ENCODE results near the gene FKBP1C.
"Not testable (repeated sequence)": the region's sequence is repeated elsewhere in the genome, so short reads cannot be mapped to it uniquely, and the experiment has no call there.

The FKBP1C gene

GRCh38 chr6:63211343-63211742, at the start of gene FKBP1C:
Gene FKBP1C, plus strand, starts transcription at chr6:63211469.
- not testable (repeated sequence) for DNase-seq (ENCODE audit: low read depth)

DNA sequence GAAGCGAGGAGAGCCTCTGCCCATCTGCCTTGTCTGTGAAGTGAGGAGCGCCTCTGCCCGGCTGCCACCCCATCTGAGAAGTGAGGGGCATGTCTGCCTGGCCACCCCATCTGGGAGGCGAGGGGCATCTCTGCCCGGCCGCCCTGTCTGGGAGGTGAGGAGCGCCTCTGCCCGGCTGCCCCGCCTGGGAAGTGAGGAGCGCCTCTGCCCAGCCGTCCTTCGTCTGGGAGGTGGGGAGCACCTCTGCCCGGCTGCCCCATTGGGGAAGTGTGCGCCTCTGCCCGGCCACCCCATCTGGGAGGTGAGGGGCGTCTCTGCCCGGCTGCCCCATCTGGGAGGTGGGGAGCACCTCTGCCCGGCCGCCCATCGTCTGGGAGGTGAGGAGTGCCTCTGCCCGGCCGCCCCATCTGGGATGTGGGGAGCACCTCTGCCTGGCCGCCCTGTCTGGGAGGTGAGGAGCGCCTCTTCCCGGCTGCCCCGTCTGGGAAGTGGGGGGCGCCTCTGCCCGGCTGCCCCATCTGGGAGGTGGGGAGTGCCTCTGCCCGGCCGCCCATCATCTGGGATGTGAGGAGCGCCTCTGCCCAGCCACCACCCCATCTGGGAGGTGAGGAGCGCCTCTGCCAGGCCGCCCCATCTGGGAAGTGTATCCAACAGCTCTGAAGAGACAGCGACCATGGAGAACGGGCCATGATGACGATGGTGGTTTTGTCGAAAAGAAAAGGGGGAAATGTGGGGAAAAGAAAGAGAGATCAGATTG, 47.0 kb upstream of the FKBP1C start:
- DNase-seq (ENCODE audit: low read depth) = not testable (repeated sequence)

DNA sequence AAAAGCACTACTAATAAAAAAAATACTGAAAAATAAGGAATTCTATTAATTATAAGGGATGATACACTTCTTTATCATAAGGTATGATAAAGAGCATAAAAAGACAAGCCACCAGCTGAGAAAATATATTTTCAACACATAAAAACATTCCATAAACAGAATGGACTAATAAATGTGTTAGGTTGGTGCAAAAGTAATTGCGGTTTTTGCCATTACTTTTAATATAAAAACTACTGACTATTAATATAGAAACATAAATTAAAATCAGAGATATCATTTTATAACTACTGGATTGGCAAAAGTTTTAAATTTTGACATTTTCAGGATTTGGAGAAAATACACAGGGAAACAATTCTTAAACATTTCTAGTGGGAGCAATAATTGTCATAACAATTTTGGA, 37.1 kb upstream of the FKBP1C start:
- no peak for DNase-seq (ENCODE audit: low read depth)

GRCh38 chr6:63176181-63176580, 35.1 kb upstream of the FKBP1C start:
- no peak for DNase-seq (ENCODE audit: low read depth)

DNA sequence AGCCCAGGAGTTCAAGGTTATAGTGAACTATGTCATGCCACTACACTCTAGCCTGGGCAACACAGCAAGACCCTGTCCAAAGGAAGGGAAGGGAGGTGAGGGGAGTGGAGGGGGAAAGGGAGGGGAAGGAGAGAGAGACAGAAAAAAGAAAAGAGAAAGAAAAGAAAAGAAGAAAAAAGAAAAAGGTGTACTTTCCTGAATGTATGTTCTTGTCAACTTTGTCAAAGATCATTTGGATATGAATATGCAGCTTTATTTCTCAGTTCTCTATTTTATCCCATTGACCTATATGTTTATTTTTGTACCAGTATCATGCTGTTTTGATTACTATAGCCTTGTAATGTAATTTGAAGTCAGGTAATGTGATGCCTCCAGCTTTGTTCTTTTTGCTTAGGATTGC, 30.9 kb upstream of the FKBP1C start:
- DNase-seq (ENCODE audit: low read depth) = no peak

GRCh38 chr6:63186970-63187369, 24.3 kb upstream of the FKBP1C start:
- DNase-seq (ENCODE audit: low read depth) = no peak

DNA sequence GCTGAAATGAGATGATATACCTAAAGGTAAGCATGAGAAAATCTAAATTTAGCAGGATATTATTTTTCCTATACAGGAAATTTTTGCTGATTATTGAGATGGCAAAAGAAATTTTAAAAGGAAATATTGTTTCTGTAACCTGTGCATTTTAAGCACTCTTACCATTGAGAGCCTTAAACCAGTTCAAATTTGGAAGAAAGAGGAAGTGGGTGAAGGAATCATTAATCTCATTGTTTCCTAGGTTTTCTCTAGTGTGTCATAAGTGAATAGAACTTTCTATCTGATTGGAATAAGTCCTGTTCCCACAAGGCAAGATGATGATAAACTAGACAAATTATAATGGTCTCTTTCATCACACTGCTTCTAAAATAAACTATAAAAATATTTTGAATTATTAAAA, 22.4 kb upstream of the FKBP1C start:
- no peak for DNase-seq (ENCODE audit: low read depth)

DNA sequence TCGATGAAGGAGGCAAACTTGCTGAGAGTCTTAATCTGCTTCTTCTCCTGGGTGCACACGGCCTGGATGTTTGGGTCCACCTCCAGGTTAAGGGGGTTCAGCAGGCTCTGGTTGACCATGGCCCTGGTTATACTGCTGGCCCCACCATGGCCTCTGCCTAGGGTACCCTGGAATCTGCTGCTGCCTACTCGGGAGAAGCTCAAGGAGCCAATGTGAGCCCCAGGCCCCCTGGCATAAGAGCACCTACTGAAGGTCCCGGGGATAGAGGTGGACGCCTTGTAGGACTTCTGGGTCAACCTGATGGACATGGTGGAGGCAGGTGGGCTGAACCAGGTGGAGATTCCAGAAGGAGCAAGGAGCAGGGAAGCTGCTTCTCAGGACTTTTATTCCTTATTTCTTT, 17.9 kb upstream of the FKBP1C start:
- no peak for DNase-seq (ENCODE audit: low read depth)

DNA sequence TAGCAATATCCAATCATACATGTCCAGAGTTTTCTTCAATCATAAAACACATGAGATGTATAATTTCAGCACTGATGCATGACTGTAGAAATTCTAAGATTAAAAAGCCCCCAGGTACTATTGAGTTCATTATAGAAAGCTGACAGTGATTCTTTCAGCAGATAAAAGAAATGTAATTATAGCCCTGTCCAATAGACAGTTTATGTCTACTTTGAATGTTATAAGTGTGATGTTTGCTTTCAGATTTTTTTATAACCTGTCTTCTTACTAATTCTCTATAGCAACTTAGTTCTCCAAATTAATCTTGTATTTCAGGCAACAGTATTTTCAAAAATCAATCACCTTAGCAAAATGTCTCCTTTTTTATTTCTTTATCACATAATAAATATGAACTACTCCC, 13.5 kb upstream of the FKBP1C start:
- DNase-seq (ENCODE audit: low read depth) = no peak

GRCh38 chr6:63213325-63213724, 2.1 kb downstream of the FKBP1C start:
- no peak for DNase-seq (ENCODE audit: low read depth)

GRCh38 chr6:63214816-63215215, 3.5 kb downstream of the FKBP1C start:
- no peak for DNase-seq (ENCODE audit: low read depth)

DNA sequence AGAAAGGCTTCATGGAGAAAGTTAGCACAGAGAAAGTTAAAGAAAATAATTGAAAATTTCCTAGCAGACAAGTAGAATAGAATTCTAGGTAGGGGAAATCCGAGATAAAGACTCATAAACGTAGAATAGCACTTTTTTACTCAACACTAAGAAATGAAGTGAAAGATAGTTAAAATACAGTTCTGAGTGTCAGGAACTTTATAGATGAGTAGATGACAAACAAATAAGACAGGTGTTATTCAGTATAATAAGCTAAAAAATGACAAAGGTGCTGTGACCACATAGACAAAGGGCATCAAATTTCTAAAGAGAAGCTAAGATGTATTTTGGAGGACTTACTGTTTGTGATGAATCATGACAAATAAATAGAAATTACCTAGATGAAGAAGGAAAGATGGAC, 12.9 kb downstream of the FKBP1C start:
- DNase-seq (ENCODE audit: low read depth) = no peak

DNA sequence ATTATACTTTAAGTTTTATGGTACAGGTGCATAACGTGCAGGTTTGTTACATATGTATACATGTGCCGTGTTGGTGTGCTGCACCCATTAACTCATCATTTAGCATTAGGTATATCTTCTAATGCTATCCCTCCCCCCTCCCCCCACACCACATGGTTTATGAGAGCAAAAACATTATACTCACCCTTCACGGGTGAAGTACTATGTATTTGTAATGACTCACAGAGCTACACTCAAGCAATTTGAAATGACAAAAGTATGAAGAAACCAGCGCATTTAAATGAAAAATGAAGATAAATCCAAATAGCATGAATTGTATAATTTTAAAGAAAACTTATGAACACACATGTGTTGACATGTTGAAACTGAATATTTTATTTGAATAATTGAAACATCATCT, 14.7 kb downstream of the FKBP1C start:
- not testable (repeated sequence) for DNase-seq (ENCODE audit: low read depth)

DNA sequence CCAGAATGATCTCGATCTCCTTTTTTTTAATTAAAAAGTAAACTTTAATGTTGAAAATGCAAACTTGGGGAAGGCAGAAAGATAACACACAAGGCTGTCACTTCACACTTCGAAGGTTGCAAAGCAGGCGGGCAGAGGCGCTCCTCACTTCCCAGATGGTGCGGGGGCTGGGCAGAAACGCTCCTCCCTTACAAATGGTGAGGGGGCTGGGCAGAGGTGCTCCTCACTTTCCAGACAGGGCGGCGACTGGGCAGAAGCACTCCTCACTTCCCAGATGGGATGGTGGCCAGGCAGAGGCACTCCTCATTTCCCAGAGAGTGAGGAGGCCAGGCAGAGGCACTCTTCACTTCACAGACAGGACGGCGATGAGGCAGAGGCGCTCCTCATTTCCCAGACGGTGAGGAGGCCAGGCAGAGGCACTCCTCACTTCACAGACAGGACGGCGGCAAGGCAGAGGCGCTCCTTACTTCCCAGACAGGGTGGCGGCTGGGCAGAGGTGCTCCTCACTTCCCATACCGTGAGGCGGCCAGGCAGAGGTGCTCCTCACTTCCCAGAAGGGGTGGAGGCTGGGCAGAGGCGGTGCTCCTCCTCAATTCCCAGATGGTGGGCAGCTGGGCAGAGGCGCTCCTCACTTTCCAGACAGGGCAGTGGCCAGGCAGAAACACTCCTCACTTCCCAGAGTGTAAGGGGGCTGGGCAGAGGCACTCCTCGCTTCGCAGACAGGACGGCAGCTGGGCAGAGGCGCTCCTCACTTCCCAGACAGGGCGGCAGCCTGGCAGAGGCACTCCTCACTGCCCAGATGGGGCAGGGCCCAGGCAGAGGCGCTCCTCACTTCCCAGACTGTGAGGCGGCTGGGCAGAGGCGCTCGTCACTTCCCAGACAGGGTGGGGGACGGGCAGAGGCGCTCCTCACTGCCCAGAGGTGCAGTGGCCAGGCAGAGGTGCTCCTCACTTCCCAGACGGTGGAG, 16.9 kb downstream of the FKBP1C start:
- DNase-seq (ENCODE audit: low read depth) = not testable (repeated sequence)

DNA sequence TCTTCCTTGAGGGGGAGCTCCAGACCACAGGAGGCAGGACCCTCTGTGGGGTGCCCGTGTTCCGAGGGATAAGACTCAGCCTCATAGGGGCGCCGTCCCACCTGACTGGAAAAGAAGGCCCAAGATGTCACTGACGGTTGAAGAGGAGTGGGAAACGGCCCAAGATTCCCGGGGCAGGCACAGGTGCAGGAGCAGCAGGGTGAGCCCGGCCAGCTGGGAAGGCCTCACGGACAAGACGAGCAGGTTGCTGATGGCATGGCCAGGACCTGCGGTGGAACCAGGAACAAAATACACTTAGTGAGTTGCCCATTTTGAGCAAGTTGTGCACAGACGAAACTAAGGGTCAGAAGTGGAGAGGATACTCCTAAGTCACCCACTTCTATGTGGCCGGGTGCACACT, 18.8 kb downstream of the FKBP1C start:
- DNase-seq (ENCODE audit: low read depth) = not testable (repeated sequence)

GRCh38 chr6:63230511-63230910, 19.2 kb downstream of the FKBP1C start:
- not testable (repeated sequence) for DNase-seq (ENCODE audit: low read depth)

DNA sequence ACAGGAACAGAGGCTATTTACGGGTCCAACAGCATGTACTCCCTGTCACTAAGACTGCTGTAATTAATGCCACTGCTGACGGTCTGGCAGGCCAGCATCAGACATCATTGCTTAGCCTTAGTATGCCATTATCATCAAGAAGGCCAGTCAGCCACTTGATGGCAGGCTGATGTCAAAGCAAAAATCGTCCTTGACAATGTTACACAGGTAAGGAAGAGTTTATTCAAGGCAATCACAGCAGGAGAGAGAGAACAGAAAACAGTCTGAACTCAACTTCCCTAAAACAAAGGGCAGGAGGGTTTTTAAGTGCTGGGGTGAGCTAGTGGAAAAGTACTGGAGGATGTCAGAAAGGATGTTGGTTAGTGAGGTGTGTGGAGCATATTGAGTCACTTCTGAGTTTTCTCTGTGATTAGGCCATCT, 25.1 kb downstream of the FKBP1C start:
- DNase-seq (ENCODE audit: low read depth) = no peak

DNA sequence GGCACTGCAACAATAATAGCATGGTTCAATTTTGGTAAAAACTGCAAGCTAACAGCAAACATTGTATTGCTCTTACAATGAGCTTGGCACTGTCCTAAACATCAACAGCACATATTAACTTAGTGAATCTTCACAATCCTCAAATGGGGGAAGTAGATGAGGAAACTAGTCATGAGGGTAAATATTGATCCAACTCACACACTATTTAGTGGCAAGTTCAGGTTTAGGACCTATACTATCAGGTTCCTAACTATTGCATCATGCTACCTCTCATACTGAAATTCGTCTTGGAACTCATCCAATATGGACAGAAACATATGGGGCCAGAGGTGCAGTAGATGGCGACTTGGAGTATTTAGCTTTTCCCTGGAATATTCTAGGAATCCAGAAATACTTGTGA, 34.2 kb downstream of the FKBP1C start:
- no peak for DNase-seq (ENCODE audit: low read depth)

DNA sequence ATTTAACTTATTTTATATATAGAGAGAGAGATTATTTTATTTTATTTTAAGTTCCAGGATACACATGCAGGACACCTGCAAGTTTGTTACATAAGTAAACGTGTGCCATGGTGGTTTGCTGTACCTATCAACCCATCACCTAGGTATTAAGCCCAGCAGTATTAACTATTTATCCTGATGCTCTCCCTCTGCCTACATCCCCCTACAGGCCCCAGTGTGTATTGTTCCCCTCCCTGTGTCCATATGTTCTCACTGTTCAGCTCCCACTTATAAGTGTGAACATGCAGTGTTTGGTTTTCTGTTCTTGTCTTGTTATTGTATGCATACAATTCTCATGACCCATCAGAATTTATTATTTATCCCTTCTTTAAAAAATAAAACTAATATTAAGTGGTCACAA, 34.6 kb downstream of the FKBP1C start:
- DNase-seq (ENCODE audit: low read depth) = no peak

- no peak for DNase-seq (ENCODE audit: low read depth)
These were observed 35.3 kb downstream of the FKBP1C start for GRCh38 chr6:63246581-63246980.

- no peak for DNase-seq (ENCODE audit: low read depth)
These were observed 38.7 kb downstream of the FKBP1C start for GRCh38 chr6:63249875-63250482.

GRCh38 chr6:63259153-63259552, 47.9 kb downstream of the FKBP1C start:
- DNase-seq (ENCODE audit: low read depth) = no peak

DNA sequence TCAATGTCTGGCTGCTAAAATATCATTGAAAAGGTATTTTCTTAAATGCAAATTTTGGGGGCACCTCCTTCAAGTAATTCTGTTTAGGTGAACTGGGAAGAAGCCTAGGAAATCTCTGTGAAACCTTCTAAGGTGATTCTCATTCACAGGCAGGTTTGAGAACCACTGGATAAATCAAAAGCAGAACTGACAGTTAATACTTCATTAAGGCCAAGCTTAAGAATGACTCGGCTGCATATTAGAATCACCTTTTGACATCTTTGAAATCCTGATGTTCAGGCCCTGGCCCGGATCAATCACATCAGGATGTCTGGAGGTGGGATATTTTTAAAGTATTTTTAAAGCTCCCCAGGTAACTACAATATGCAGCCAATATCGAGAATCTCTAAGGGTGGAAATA, 50.6 kb downstream of the FKBP1C start:
- DNase-seq (ENCODE audit: low read depth) = no peak
